Measurements from ENCODE around the gene CRYBG2. TPM values are rescaled to one million over a fixed set of nuclear protein-coding genes. Genes with fewer than 3 reads are reported as not detected.
"Not testable (repeated sequence)": the region's sequence is repeated elsewhere in the genome, so short reads cannot be mapped to it uniquely, and the experiment has no call there.

CRYBG2 gene
- total RNA-seq, 6 experiments from 2014 or later: not detected

GRCh38 chr1:26337206-26337535, 16.8 kb downstream of the CRYBG2 start:
- Mint-ChIP-seq H3K4me1 (ENCODE audit: low read depth) (peaks cover 13% of the 10 kb centered on the region), H3K36me3 (ENCODE audit: low read depth) (no peaks in the 10 kb centered on the region), H3K27me3 (ENCODE audit: insufficient read depth) (peaks cover 2% of the 10 kb centered on the region), H3K4me3 (no peak overlapping the region), H3K9me3 (no peaks in the 10 kb centered on the region), H3K27ac (no peak overlapping the region)
- TF ChIP-seq CTCF (IDR thresholded peaks at IDR 0.05): no peak
- no peak for DNase-seq

- H3K36me3 Mint-ChIP-seq (ENCODE audit: low read depth): no peaks in the 10 kb centered on the region
- peaks cover 16% of the 10 kb centered on the region for H3K4me1 Mint-ChIP-seq (ENCODE audit: low read depth)
- TF ChIP-seq CTCF (IDR thresholded peaks at IDR 0.05): no peak
- no peak overlapping the region for H3K27ac Mint-ChIP-seq
- H3K4me3 Mint-ChIP-seq: no peak overlapping the region; the same call in 1 of the 2 replicates
- H3K9me3 Mint-ChIP-seq: no peaks in the 10 kb centered on the region
- no peak for DNase-seq
- H3K27me3 Mint-ChIP-seq (ENCODE audit: insufficient read depth): peaks cover 2% of the 10 kb centered on the region; the same call in 1 of the 2 replicates
Measured at GRCh38 chr1:26336477-26337205, 17.3 kb downstream of the CRYBG2 start.

- H3K27ac Mint-ChIP-seq: no peak overlapping the region
- H3K4me1 Mint-ChIP-seq (ENCODE audit: low read depth): peaks cover 22% of the 10 kb centered on the region
Measured at GRCh38 chr1:26335774-26336476, 18.0 kb downstream of the CRYBG2 start.

GRCh38 chr1:26333312-26333711, 20.6 kb downstream of the CRYBG2 start:
- H3K4me1 Mint-ChIP-seq (ENCODE audit: low read depth): peaks cover 15% of the 10 kb centered on the region
- not testable (repeated sequence) for DNase-seq; H3K9me3 Mint-ChIP-seq; H3K27me3 Mint-ChIP-seq (ENCODE audit: insufficient read depth); H3K27ac Mint-ChIP-seq; H3K36me3 Mint-ChIP-seq (ENCODE audit: low read depth); H3K4me3 Mint-ChIP-seq

More at GRCh38 chr1:26335774-26336476, 18.0 kb downstream of the CRYBG2 start:
- no peak for TF ChIP-seq CTCF (IDR thresholded peaks at IDR 0.05)
- Mint-ChIP-seq H3K36me3 (ENCODE audit: low read depth) (no peaks in the 10 kb centered on the region), H3K4me3 (peak overlapping the region; percentile 88), H3K27me3 (ENCODE audit: insufficient read depth) (peaks cover 2% of the 10 kb centered on the region), H3K9me3 (no peaks in the 10 kb centered on the region)
- no peak for DNase-seq

GRCh38 chr1:26330276-26330675, 23.7 kb downstream of the CRYBG2 start:
- DNase-seq: no peak
- no peak for TF ChIP-seq CTCF (IDR thresholded peaks at IDR 0.05)
- Mint-ChIP-seq H3K36me3 (ENCODE audit: low read depth) (no peaks in the 10 kb centered on the region), H3K4me1 (ENCODE audit: low read depth) (peaks cover 9% of the 10 kb centered on the region), H3K4me3 (no peak overlapping the region), H3K9me3 (no peaks in the 10 kb centered on the region), H3K27me3 (ENCODE audit: insufficient read depth) (peaks cover under 1% of the 10 kb centered on the region), H3K27ac (no peak overlapping the region)

- not testable (repeated sequence) for H3K4me3 Mint-ChIP-seq; H3K27me3 Mint-ChIP-seq (ENCODE audit: insufficient read depth); H3K9me3 Mint-ChIP-seq; H3K27ac Mint-ChIP-seq; DNase-seq; H3K4me1 Mint-ChIP-seq (ENCODE audit: low read depth); H3K36me3 Mint-ChIP-seq (ENCODE audit: low read depth)
Measured at GRCh38 chr1:26329380-26329779, 24.6 kb downstream of the CRYBG2 start.

Measured in HFFc6 (cell line).